NB4 (cell line): ENCODE data around the gene CADM2.

ENCODE experiments used
- DNase-seq: peaks from one replicate; pipeline ENCODE4 v3.0.0; 2010; ENCODE audit warnings: low read depth
- H3K4me3 ChIP-seq: one replicate; pipeline ENCODE4 v1.5.1; 2011; ENCODE audit warnings: mild to moderate bottlenecking, low read depth, low read length, moderate library complexity
- MYC ChIP-seq: IDR thresholded peaks from 2 replicates; pipeline ENCODE4 v1.6.1; 2011; ENCODE audit warnings: low read depth, low read length
- POLR2A ChIP-seq: IDR thresholded peaks from 2 replicates; pipeline ENCODE4 v1.6.1; 2011; ENCODE audit warnings: mild to moderate bottlenecking; ENCODE audit not compliant: insufficient read length; ENCODE audit errors: extremely low read depth
- TF ChIP-seq, protein P1 (sequence below): IDR thresholded peaks from one replicate; pipeline ENCODE4 v1.5.1; 2012; ENCODE audit warnings: low read depth, low read length
- TF ChIP-seq, protein P2 (sequence below): IDR thresholded peaks from 2 replicates; pipeline ENCODE4 v1.6.1; 2011; ENCODE audit warnings: low read depth, low read length

CADM2 gene

DNA sequence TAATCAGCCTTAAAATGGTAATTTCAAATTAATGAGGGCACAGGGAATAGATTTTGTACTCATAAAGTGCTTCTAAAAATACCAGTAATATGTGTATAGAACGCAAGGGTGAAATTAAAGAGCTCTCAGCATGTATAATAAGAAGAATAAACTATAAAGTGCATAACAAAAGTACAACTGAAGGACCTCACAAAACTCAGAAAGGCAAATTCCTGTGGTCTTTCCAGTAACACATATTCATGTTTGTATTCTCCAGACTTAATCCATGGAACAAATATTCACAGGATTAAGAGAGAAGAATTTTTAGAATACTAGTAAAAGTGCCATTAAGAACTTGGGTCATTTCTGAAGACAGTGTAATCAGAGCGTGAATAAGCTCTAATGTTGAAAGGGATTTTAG lies 646.3 kb downstream of the CADM2 start:
- no peak overlapping the region for H3K4me3 ChIP-seq
- no peak for DNase-seq
- TF ChIP-seq, protein P1, sequence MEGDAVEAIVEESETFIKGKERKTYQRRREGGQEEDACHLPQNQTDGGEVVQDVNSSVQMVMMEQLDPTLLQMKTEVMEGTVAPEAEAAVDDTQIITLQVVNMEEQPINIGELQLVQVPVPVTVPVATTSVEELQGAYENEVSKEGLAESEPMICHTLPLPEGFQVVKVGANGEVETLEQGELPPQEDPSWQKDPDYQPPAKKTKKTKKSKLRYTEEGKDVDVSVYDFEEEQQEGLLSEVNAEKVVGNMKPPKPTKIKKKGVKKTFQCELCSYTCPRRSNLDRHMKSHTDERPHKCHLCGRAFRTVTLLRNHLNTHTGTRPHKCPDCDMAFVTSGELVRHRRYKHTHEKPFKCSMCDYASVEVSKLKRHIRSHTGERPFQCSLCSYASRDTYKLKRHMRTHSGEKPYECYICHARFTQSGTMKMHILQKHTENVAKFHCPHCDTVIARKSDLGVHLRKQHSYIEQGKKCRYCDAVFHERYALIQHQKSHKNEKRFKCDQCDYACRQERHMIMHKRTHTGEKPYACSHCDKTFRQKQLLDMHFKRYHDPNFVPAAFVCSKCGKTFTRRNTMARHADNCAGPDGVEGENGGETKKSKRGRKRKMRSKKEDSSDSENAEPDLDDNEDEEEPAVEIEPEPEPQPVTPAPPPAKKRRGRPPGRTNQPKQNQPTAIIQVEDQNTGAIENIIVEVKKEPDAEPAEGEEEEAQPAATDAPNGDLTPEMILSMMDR: no peak
- TF ChIP-seq, protein P2, sequence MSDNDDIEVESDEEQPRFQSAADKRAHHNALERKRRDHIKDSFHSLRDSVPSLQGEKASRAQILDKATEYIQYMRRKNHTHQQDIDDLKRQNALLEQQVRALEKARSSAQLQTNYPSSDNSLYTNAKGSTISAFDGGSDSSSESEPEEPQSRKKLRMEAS: no peak
- TF ChIP-seq MYC: no peak
- TF ChIP-seq POLR2A: no peak

DNA sequence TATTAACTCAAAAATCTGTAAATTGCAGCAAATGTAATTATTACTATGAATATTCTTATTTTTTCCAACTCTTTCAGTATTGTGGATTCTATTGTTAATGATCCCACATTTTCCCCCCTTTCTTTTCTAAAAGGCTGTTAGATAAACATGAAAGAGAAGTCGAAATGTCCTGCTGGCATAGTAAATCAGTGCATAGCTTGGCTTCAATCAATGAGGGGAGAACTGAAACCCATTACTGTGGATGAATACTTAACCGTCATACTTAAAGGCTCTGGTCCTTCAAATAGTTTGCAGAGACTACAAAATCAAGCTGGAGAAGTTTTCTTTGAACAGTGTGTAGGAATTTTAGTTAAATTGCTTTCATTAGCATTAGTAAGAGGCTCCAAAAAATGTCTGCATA lies 667.9 kb downstream of the CADM2 start:
- no peak overlapping the region for H3K4me3 ChIP-seq
- DNase-seq: no peak
- TF ChIP-seq POLR2A (no peak), MYC (no peak)
- TF ChIP-seq, protein P1: no peak
- TF ChIP-seq, protein P2: no peak

DNA sequence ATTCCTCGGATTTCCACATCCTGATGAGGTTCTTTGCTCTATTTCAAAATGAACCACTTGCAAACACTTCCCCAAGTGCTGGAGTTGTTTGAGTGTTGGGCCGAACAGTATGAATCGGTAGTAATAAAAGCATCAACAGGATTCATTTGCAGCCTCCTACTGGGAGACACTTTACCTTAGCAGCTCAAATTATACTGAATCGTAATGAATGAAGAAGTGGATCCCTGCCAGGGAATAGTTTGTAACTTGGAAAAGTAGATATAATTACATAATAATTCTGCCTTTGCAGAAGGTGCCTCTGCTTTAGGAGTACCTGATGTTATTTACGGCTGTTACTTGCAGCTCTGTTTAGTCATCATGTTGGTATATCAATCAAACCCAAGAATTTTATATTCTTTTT lies 669.1 kb downstream of the CADM2 start:
- no peak for TF ChIP-seq POLR2A
- TF ChIP-seq MYC: no peak
- TF ChIP-seq, protein P2: no peak
- TF ChIP-seq, protein P1: no peak
- no peak overlapping the region for H3K4me3 ChIP-seq
- DNase-seq: no peak

DNA sequence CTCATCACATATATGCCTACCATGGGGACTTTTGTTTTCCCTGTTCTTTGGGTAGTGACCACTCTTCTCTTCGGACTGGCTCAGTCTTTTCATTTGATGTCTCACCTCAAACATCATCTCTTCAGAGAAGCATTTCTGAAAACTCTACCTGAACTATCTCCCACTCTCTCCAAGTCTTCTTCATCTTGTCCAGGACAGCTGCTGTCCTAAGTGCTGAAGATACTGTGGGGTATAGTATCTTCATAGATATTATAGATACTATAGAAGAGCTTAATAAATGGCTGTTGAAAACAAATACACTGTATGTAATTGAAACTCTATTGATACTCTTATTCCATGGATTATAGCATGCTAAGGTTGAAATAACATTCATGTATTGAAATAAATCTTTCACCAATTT lies 672.3 kb downstream of the CADM2 start:
- no peak for DNase-seq
- H3K4me3 ChIP-seq: no peak overlapping the region
- TF ChIP-seq POLR2A: no peak
- TF ChIP-seq, protein P1: no peak
- no peak for TF ChIP-seq MYC
- TF ChIP-seq, protein P2: no peak

DNA sequence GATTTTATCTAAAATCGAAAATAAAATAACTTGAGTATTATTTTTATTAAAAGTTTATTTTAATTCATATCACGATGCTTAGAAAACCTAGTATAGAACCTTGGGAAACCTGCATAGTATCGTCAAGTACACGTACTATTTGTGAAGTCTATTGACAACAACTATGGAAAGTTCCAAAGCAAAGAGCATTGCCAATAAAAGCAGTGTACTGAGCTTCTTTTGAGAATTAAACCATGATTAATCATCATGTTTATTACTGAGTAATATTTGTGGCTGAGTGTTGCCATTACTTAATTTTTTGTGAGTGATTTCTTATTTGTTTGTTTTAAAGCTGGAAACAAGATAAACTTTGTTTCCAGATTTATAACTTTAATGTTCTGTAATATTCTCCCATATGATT lies 674.1 kb downstream of the CADM2 start:
- no peak overlapping the region for H3K4me3 ChIP-seq
- DNase-seq: no peak
- TF ChIP-seq, protein P1: no peak
- TF ChIP-seq, protein P2: no peak

DNA sequence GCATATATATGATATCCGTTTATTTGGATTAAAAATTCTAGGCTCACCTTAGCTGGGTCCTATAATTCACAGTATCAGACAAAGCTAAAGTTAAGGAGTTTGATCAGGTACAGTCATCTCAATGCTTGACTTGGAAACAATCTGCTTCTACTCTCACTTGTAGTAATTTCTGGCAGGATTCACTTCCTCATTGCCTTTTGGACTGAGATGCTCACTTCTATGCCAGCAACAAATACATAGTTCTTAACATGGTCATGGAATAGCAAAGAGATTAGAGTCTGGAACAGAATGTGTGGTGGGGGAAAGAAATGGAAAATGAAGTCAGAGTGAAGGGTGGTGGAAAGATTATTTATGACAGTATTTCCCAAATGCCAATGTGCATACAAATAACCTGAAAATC lies 693.6 kb downstream of the CADM2 start:
- DNase-seq: no peak
- TF ChIP-seq, protein P1: no peak
- TF ChIP-seq MYC (no peak), POLR2A (no peak)
- TF ChIP-seq, protein P2: no peak

More for the DNA sequence above, 693.6 kb downstream of the CADM2 start:
- H3K4me3 ChIP-seq: no peak overlapping the region
